Astrocyte (in vitro differentiated cells and primary cell): Measurements from ENCODE around the gene PRKG1. TPM values are rescaled to one million over a fixed set of nuclear protein-coding genes. Genes with fewer than 3 reads are reported as not detected.

Source experiments
- DNase-seq: peaks from one replicate; pipeline ENCODE4 v3.0.0-alpha.2; 2010; ENCODE audit warnings: low read depth
- FAIRE-seq: peaks from 2 replicates; lab custom pipeline; 2011; peaks lifted over from hg19 to GRCh38; lab: Jason Lieb, UNC
- H2AFZ ChIP-seq: 2 replicates; pipeline ENCODE4 v1.6.0; 2012; ENCODE audit warnings: low read depth, low read length, inconsistent platforms
- H3K27ac ChIP-seq: 2 replicates; pipeline ENCODE4 v1.5.1; 2011; ENCODE audit warnings: low read depth, low read length, inconsistent platforms
- H3K27me3 ChIP-seq: 2 replicates; pipeline ENCODE4 v1.6.0; 2011; ENCODE audit warnings: low read length, inconsistent platforms; ENCODE audit not compliant: insufficient read depth
- H3K36me3 ChIP-seq: 2 replicates; pipeline ENCODE4 v1.5.1; 2011; ENCODE audit warnings: low read length, inconsistent platforms; ENCODE audit not compliant: insufficient read depth
- H3K4me1 ChIP-seq: 2 replicates; pipeline ENCODE4 v1.5.1; 2011; ENCODE audit warnings: low read length, inconsistent platforms; ENCODE audit not compliant: insufficient read depth
- H3K4me2 ChIP-seq: 2 replicates; pipeline ENCODE4 v1.6.0; 2012; ENCODE audit warnings: low read length, inconsistent platforms
- H3K4me3 ChIP-seq: 2 replicates; pipeline ENCODE4 v1.5.1; 2011; ENCODE audit warnings: low read depth, mild to moderate bottlenecking, low read length, inconsistent platforms; ENCODE audit not compliant: insufficient read depth
- H3K79me2 ChIP-seq: 2 replicates; pipeline ENCODE4 v1.6.0; 2012; ENCODE audit warnings: mild to moderate bottlenecking, low read length, inconsistent platforms; ENCODE audit not compliant: insufficient read depth
- H3K9ac ChIP-seq: 2 replicates; pipeline ENCODE4 v1.6.0; 2012; ENCODE audit warnings: mild to moderate bottlenecking, low read length, inconsistent platforms
- H3K9me3 ChIP-seq: 2 replicates; pipeline ENCODE4 v1.5.1; 2012; ENCODE audit warnings: low read depth, mild to moderate bottlenecking, low read length, inconsistent platforms; ENCODE audit not compliant: insufficient read depth
- H4K20me1 ChIP-seq: 2 replicates; pipeline ENCODE4 v1.6.0; 2012; ENCODE audit warnings: low read length, inconsistent platforms; ENCODE audit not compliant: insufficient read depth
- H3K27ac Mint-ChIP-seq: one replicate; pipeline ENCODE4 v1.8.0; 2021; ENCODE audit warnings: mild to moderate bottlenecking, mixed read lengths; ENCODE audit not compliant: unreplicated experiment
- H3K27me3 Mint-ChIP-seq: one replicate; pipeline ENCODE4 v1.8.0; 2021; ENCODE audit warnings: low read depth, mixed read lengths; ENCODE audit not compliant: unreplicated experiment
- H3K36me3 Mint-ChIP-seq: one replicate; pipeline ENCODE4 v1.8.0; 2021; ENCODE audit warnings: low read depth, mixed read lengths; ENCODE audit not compliant: unreplicated experiment
- H3K4me1 Mint-ChIP-seq: one replicate; pipeline ENCODE4 v1.8.0; 2021; ENCODE audit warnings: low read depth, mixed read lengths; ENCODE audit not compliant: unreplicated experiment
- H3K4me3 Mint-ChIP-seq: one replicate; pipeline ENCODE4 v1.8.0; 2021; ENCODE audit warnings: mild to moderate bottlenecking, moderate library complexity, mixed read lengths; ENCODE audit not compliant: unreplicated experiment
- H3K9me3 Mint-ChIP-seq: one replicate; pipeline ENCODE4 v1.8.0; 2021; ENCODE audit warnings: mild to moderate bottlenecking, mixed read lengths; ENCODE audit not compliant: unreplicated experiment
- CTCF ChIP-seq: IDR thresholded peaks from 2 replicates; pipeline ENCODE4 v1.5.1; 2011; ENCODE audit warnings: low read depth, mild to moderate bottlenecking, inconsistent platforms, low read length, moderate library complexity; ENCODE audit not compliant: insufficient read depth
- EZH2 ChIP-seq: IDR thresholded peaks from 2 replicates; pipeline ENCODE4 v1.6.1; 2012; ENCODE audit warnings: mild to moderate bottlenecking, low read length, inconsistent platforms; ENCODE audit not compliant: insufficient read depth
- total RNA-seq: library from RNA; stranded (reverse); gene quantifications from 2 replicates; pipeline ENCODE4 v1.2.1, GENCODE V29; 2021

The PRKG1 gene
- total RNA-seq, 1 donor from 2014 or later = 3.1 TPM

- DNase-seq (no peak), FAIRE-seq (no peak)
- no peak overlapping the region for H3K4me3 ChIP-seq
- H3K4me3 Mint-ChIP-seq = no peak overlapping the region
- H3K36me3 ChIP-seq = no peaks in the 10 kb centered on the region
- no peaks in the 10 kb centered on the region for H3K4me1 ChIP-seq
- no peak overlapping the region for H3K27ac ChIP-seq
- H3K9me3 ChIP-seq = no peaks in the 10 kb centered on the region
- no peaks in the 10 kb centered on the region for H3K27me3 ChIP-seq
- no peaks in the 10 kb centered on the region for H3K27me3 Mint-ChIP-seq
- H3K9ac ChIP-seq = no peak overlapping the region
- H3K4me2 ChIP-seq = no peak overlapping the region
- TF ChIP-seq CTCF (no peak), EZH2 (no peak)
- no peaks in the 10 kb centered on the region for H3K9me3 Mint-ChIP-seq
- H3K36me3 Mint-ChIP-seq = no peaks in the 10 kb centered on the region
- no peak overlapping the region for H2AFZ ChIP-seq
- no peaks in the 10 kb centered on the region for H3K79me2 ChIP-seq
- H4K20me1 ChIP-seq = no peaks in the 10 kb centered on the region
- no peak overlapping the region for H3K27ac Mint-ChIP-seq
- no peaks in the 10 kb centered on the region for H3K4me1 Mint-ChIP-seq
Measured at GRCh38 chr10:51659344-51659743, 585.1 kb downstream of the PRKG1 start.

GRCh38 chr10:51663086-51663485, 588.8 kb downstream of the PRKG1 start:
- no peak overlapping the region for H3K4me3 Mint-ChIP-seq
- no peak overlapping the region for H2AFZ ChIP-seq
- no peak overlapping the region for H3K27ac ChIP-seq
- no peaks in the 10 kb centered on the region for H3K9me3 ChIP-seq
- FAIRE-seq (no peak), DNase-seq (no peak)
- no peaks in the 10 kb centered on the region for H4K20me1 ChIP-seq
- H3K36me3 ChIP-seq = no peaks in the 10 kb centered on the region
- no peaks in the 10 kb centered on the region for H3K79me2 ChIP-seq
- H3K27me3 ChIP-seq = no peaks in the 10 kb centered on the region
- H3K4me1 ChIP-seq = no peaks in the 10 kb centered on the region
- H3K36me3 Mint-ChIP-seq = no peaks in the 10 kb centered on the region
- H3K9me3 Mint-ChIP-seq = no peaks in the 10 kb centered on the region
- no peaks in the 10 kb centered on the region for H3K27me3 Mint-ChIP-seq
- no peak overlapping the region for H3K9ac ChIP-seq
- TF ChIP-seq CTCF (no peak), EZH2 (no peak)
- no peak overlapping the region for H3K4me3 ChIP-seq
- H3K27ac Mint-ChIP-seq = no peak overlapping the region
- H3K4me2 ChIP-seq = no peak overlapping the region
- peaks cover 6% of the 10 kb centered on the region for H3K4me1 Mint-ChIP-seq

GRCh38 chr10:51666456-51666855, 592.2 kb downstream of the PRKG1 start:
- Mint-ChIP-seq H3K27me3 (no peaks in the 10 kb centered on the region), H3K36me3 (no peaks in the 10 kb centered on the region), H3K4me3 (no peak overlapping the region), H3K27ac (no peak overlapping the region), H3K4me1 (peaks cover 7% of the 10 kb centered on the region), H3K9me3 (peaks cover 2% of the 10 kb centered on the region)
- DNase-seq (no peak), FAIRE-seq (no peak)
- no peaks in the 10 kb centered on the region for H3K79me2 ChIP-seq
- no peak overlapping the region for H3K27ac ChIP-seq
- no peak overlapping the region for H3K4me3 ChIP-seq
- H3K4me1 ChIP-seq = no peaks in the 10 kb centered on the region
- no peaks in the 10 kb centered on the region for H3K36me3 ChIP-seq
- H4K20me1 ChIP-seq = no peaks in the 10 kb centered on the region
- no peak overlapping the region for H3K4me2 ChIP-seq
- H3K27me3 ChIP-seq = no peaks in the 10 kb centered on the region
- no peak overlapping the region for H2AFZ ChIP-seq
- H3K9me3 ChIP-seq = no peaks in the 10 kb centered on the region
- TF ChIP-seq EZH2 (no peak), CTCF (no peak)
- no peak overlapping the region for H3K9ac ChIP-seq
